Measurements from ENCODE around the gene UBE2E2. TPM values are rescaled to one million over a fixed set of nuclear protein-coding genes. Genes with fewer than 3 reads are reported as not detected.

The UBE2E2 gene
- total RNA-seq, 1 donor from 2014 or later: 32.5 TPM

GRCh38 chr3:23161896-23162570 lies 41.1 kb upstream of the UBE2E2 start:
- Mint-ChIP-seq H3K36me3 (ENCODE audit: insufficient read depth) (no peaks in the 10 kb centered on the region), H3K4me3 (ENCODE audit: low read depth) (no peak overlapping the region), H3K27ac (no peak overlapping the region), H3K4me1 (ENCODE audit: low read depth) (peaks cover 2% of the 10 kb centered on the region), H3K9me3 (ENCODE audit: low read depth) (peaks cover 3% of the 10 kb centered on the region), H3K27me3 (no peaks in the 10 kb centered on the region)
- DNase-seq (ENCODE audit: low spot score, unreplicated experiment): no peak
- no peak for TF ChIP-seq CTCF (IDR thresholded peaks at IDR 0.05; ENCODE audit: unreplicated experiment)

GRCh38 chr3:23162934-23163333 lies 40.2 kb upstream of the UBE2E2 start:
- no peak for DNase-seq (ENCODE audit: low spot score, unreplicated experiment)
- TF ChIP-seq CTCF (IDR thresholded peaks at IDR 0.05; ENCODE audit: unreplicated experiment): no peak
- H3K27ac Mint-ChIP-seq: no peak overlapping the region
- no peak overlapping the region for H3K4me3 Mint-ChIP-seq (ENCODE audit: low read depth)
- H3K4me1 Mint-ChIP-seq (ENCODE audit: low read depth): peaks cover 2% of the 10 kb centered on the region
- H3K9me3 Mint-ChIP-seq (ENCODE audit: low read depth): peaks cover 3% of the 10 kb centered on the region
- H3K36me3 Mint-ChIP-seq (ENCODE audit: insufficient read depth): no peaks in the 10 kb centered on the region
- no peaks in the 10 kb centered on the region for H3K27me3 Mint-ChIP-seq

- Mint-ChIP-seq H3K4me1 (ENCODE audit: low read depth) (peaks cover 2% of the 10 kb centered on the region), H3K4me3 (ENCODE audit: low read depth) (no peak overlapping the region), H3K27ac (no peak overlapping the region), H3K36me3 (ENCODE audit: insufficient read depth) (no peaks in the 10 kb centered on the region), H3K27me3 (peaks cover 4% of the 10 kb centered on the region), H3K9me3 (ENCODE audit: low read depth) (peaks cover 3% of the 10 kb centered on the region)
- TF ChIP-seq CTCF (IDR thresholded peaks at IDR 0.05; ENCODE audit: unreplicated experiment): no peak
- DNase-seq (ENCODE audit: low spot score, unreplicated experiment): no peak
Observed at GRCh38 chr3:23164746-23165145, 38.4 kb upstream of the UBE2E2 start.

- no peak for DNase-seq (ENCODE audit: low spot score, unreplicated experiment)
- Mint-ChIP-seq H3K4me3 (ENCODE audit: low read depth) (no peak overlapping the region), H3K27ac (no peak overlapping the region), H3K36me3 (ENCODE audit: insufficient read depth) (no peaks in the 10 kb centered on the region), H3K27me3 (peaks cover 9% of the 10 kb centered on the region), H3K9me3 (ENCODE audit: low read depth) (peaks cover 3% of the 10 kb centered on the region), H3K4me1 (ENCODE audit: low read depth) (peaks cover 2% of the 10 kb centered on the region)
- TF ChIP-seq CTCF (IDR thresholded peaks at IDR 0.05; ENCODE audit: unreplicated experiment): no peak
Observed at GRCh38 chr3:23165571-23165970, 37.6 kb upstream of the UBE2E2 start.

- Mint-ChIP-seq H3K9me3 (ENCODE audit: low read depth) (peaks cover 3% of the 10 kb centered on the region), H3K4me3 (ENCODE audit: low read depth) (no peak overlapping the region), H3K4me1 (ENCODE audit: low read depth) (peaks cover 2% of the 10 kb centered on the region), H3K27ac (no peak overlapping the region), H3K36me3 (ENCODE audit: insufficient read depth) (no peaks in the 10 kb centered on the region), H3K27me3 (peaks cover 9% of the 10 kb centered on the region)
- no peak for TF ChIP-seq CTCF (IDR thresholded peaks at IDR 0.05; ENCODE audit: unreplicated experiment)
- no peak for DNase-seq (ENCODE audit: low spot score, unreplicated experiment)
Observed at GRCh38 chr3:23166276-23166675, 36.9 kb upstream of the UBE2E2 start.
